Panc1 (cell line): ENCODE data around the gene GNAO1. TPM values are rescaled to one million over a fixed set of nuclear protein-coding genes. Genes with fewer than 3 reads are reported as not detected.

Experiments
- ATAC-seq: fragments of 200-7000 bp; cut with Tn5 transposase; 2 replicates; pipeline ENCODE4 v1.9.1; 2020; ENCODE audit warnings: mild to moderate bottlenecking, moderate library complexity
- BruUV-seq: library from RNA; stranded (reverse); fragments of 400-500 nt; replicated peaks from 2 replicates; lab custom pipeline; 2021; lab: Mats Ljungman, UMichigan
- CTCF ChIA-PET: fragments of 300-600 bp; sonication (Branson Sonifier 250); formaldehyde crosslinking; loops from one replicate; lab custom pipeline; 2022; ENCODE audit warnings: antibody characterized with exemption; lab: Charles Lee
- POLR2A ChIA-PET: fragments of 300-600 bp; sonication (Branson Sonifier 250); formaldehyde crosslinking; loops from one replicate; lab custom pipeline; 2022; ENCODE audit warnings: antibody characterized with exemption; lab: Charles Lee
- DNase-seq: peaks from one replicate; pipeline ENCODE4 v3.0.0-alpha.2; 2010; ENCODE audit warnings: low read depth, low spot score
- H3K27ac ChIP-seq: 2 replicates; pipeline ENCODE4 v1.5.1; 2011; ENCODE audit warnings: mild to moderate bottlenecking, low read length, inconsistent platforms
- H3K27me3 ChIP-seq: fragments of 200-500 bp; sonication (Bioruptor generic); 2 replicates; pipeline ENCODE4 v1.6.0; 2014; ENCODE audit warnings: low read length, inconsistent platforms; ENCODE audit not compliant: control insufficient read depth, insufficient read depth
- H3K36me3 ChIP-seq: fragments of 200-500 bp; sonication (Bioruptor generic); 2 replicates; pipeline ENCODE4 v1.5.1; 2014; ENCODE audit warnings: inconsistent platforms, mild to moderate bottlenecking, low read length, moderate library complexity; ENCODE audit not compliant: control insufficient read depth, insufficient read depth
- H3K4me1 ChIP-seq: 2 replicates; pipeline ENCODE4 v1.5.1; 2011; ENCODE audit warnings: inconsistent platforms, mild to moderate bottlenecking, low read length, moderate library complexity; ENCODE audit not compliant: control insufficient read depth, insufficient read depth
- H3K4me3 ChIP-seq, 2 experiments: 2 replicates each; pipeline ENCODE4 v1.5.1; 2011 to 2012; ENCODE audit warnings: low read depth in 2 of 2, low read length in 2 of 2, mild to moderate bottlenecking in 2 of 2, inconsistent platforms in 1 of 2, moderate library complexity in 1 of 2
- H3K9me3 ChIP-seq: fragments of 200-500 bp; sonication (Bioruptor generic); 2 replicates; pipeline ENCODE4 v1.5.1; 2014; ENCODE audit warnings: low read depth, mild to moderate bottlenecking, inconsistent platforms, low read length, moderate library complexity; ENCODE audit not compliant: control insufficient read depth, insufficient read depth
- CTCF ChIP-seq: fragments of 450-650 bp; IDR thresholded peaks from 2 replicates; pipeline ENCODE4 v1.5.1; 2017; ENCODE audit warnings: mild to moderate bottlenecking
- POLR2AphosphoS5 ChIP-seq: IDR thresholded peaks from 2 replicates; pipeline ENCODE4 v1.6.1; 2012; ENCODE audit warnings: mild to moderate bottlenecking, low read depth, low read length, moderate library complexity
- REST ChIP-seq, 2 experiments: IDR thresholded peaks; 2 replicates each; pipeline ENCODE4 v1.6.1; 2011 to 2012; ENCODE audit warnings: low read depth in 2 of 2, control low read depth in 1 of 2, low read length in 1 of 2, mild to moderate bottlenecking in 1 of 2, moderate library complexity in 1 of 2; ENCODE audit not compliant: insufficient read depth in 1 of 2
- SIN3A ChIP-seq: IDR thresholded peaks from 2 replicates; pipeline ENCODE4 v1.6.1; 2012; ENCODE audit warnings: low read depth, mild to moderate bottlenecking, low read length, moderate library complexity, borderline replicate concordance; ENCODE audit not compliant: insufficient read depth
- TCF7L2 ChIP-seq: IDR thresholded peaks from 2 replicates; pipeline ENCODE4 v1.6.1; 2011; ENCODE audit warnings: mild to moderate bottlenecking, low read depth, low read length, inconsistent platforms
- in situ Hi-C: cut with HindIII; loops from 2 replicates; pipeline ENCODE4 v1.10.0; 2016; ENCODE audit warnings: low sequenced_read_pairs, low pct_unique_long_range_greater_than_20kb
- intact Hi-C: fragments of 100-400 bp; cut with micrococcal nuclease; formaldehyde crosslinking; loops from one replicate; pipeline ENCODE4 v1.10.0; 2022; ENCODE audit not compliant: unreplicated experiment
- total RNA-seq: library from RNA; stranded (reverse); gene quantifications from one replicate; pipeline ENCODE4 v1.2.1, GENCODE V29; 2021; ENCODE audit not compliant: unreplicated experiment

The GNAO1 gene
- total RNA-seq, 1 experiment from 2014 or later: 33.4 TPM

GRCh38 chr16:56338566-56339318 is 147.5 kb downstream of the GNAO1 start:
- intact Hi-C loops: no loop called here
- ChIA-PET POLR2A (no interaction called here), CTCF (interaction anchor here (0.6 kb wide), 1 partner anchor 18 kb away, joined by 3 read pairs; no protein-coding TSS in a partner anchor)
- Histone ChIP-seq H3K4me3 (no peak overlapping the region), H3K36me3 (no peaks in the 10 kb centered on the region), H3K27ac (no peak overlapping the region), H3K27me3 (no peaks in the 10 kb centered on the region), H3K4me1 (no peaks in the 10 kb centered on the region), H3K9me3 (no peaks in the 10 kb centered on the region)
- TF ChIP-seq REST (IDR thresholded peaks at IDR 0.05; ENCODE audit: insufficient read depth in 1 of 2, low read depth in 2 of 2, low read length in 1 of 2): no peak
- no peak for TF ChIP-seq CTCF
- no peak for TF ChIP-seq TCF7L2
- TF ChIP-seq SIN3A: no peak
- TF ChIP-seq POLR2AphosphoS5: no peak
- DNase-seq (no peak), ATAC-seq (no peak)
- in situ Hi-C loops: no loop called here
- BruUV-seq: no TSS peak

- no peak overlapping the region for H3K4me3 ChIP-seq
- no peaks in the 10 kb centered on the region for H3K9me3 ChIP-seq
- ChIA-PET POLR2A (no interaction called here), CTCF (interaction anchor here (0.6 kb wide), 1 partner anchor 17 kb away, joined by 3 read pairs; no protein-coding TSS in a partner anchor)
- in situ Hi-C loops (no loop called here), intact Hi-C loops (no loop called here)
- H3K27me3 ChIP-seq: no peaks in the 10 kb centered on the region
- ATAC-seq: no peak
- TF ChIP-seq REST (IDR thresholded peaks at IDR 0.05; ENCODE audit: insufficient read depth in 1 of 2, low read depth in 2 of 2, low read length in 1 of 2): no peak
- TF ChIP-seq SIN3A: no peak
- TF ChIP-seq TCF7L2: no peak
- no peak for TF ChIP-seq POLR2AphosphoS5
- TF ChIP-seq CTCF: no peak
- no peak for DNase-seq
- no peaks in the 10 kb centered on the region for H3K36me3 ChIP-seq
- no peak overlapping the region for H3K27ac ChIP-seq
- no TSS peak for BruUV-seq
- no peaks in the 10 kb centered on the region for H3K4me1 ChIP-seq
These were observed 148.3 kb downstream of the GNAO1 start for GRCh38 chr16:56339431-56340195.
